MG63 (cell line): ENCODE data around the gene EXOC3L2. TPM values are rescaled to one million over a fixed set of nuclear protein-coding genes. Genes with fewer than 3 reads are reported as not detected.
A peak's percentile ranks its signal among the peaks of the same experiment; 100 is the strongest.

Experiments
- DNase-seq: peaks from one replicate; pipeline ENCODE4 v3.0.0-alpha.2; 2020
- H3K27me3 ChIP-seq: fragments of 250-450 bp; sonication (Bioruptor Pico); 2 replicates; pipeline ENCODE4 v1.5.1; 2020; ENCODE audit warnings: mild to moderate bottlenecking, moderate library complexity
- H3K36me3 ChIP-seq: fragments of 250-450 bp; sonication (Bioruptor Pico); 2 replicates; pipeline ENCODE4 v1.5.1; 2020; ENCODE audit warnings: mild to moderate bottlenecking, moderate library complexity
- H3K4me3 ChIP-seq: fragments of 250-450 bp; sonication (Bioruptor Pico); 2 replicates; pipeline ENCODE4 v1.5.1; 2020; ENCODE audit warnings: mild to moderate bottlenecking, moderate library complexity
- H3K9me3 ChIP-seq: fragments of 250-450 bp; sonication (Bioruptor Pico); 2 replicates; pipeline ENCODE4 v1.5.1; 2020; ENCODE audit warnings: mild to moderate bottlenecking, moderate library complexity
- total RNA-seq: library from RNA; depleted of rRNA; stranded (reverse); fragments of >200 nt; shearing (Covaris generic); gene quantifications from 2 replicates; pipeline ENCODE4 v1.2.3, GENCODE V29; 2014; ENCODE audit warnings: low replicate concordance

Gene EXOC3L2
- total RNA-seq, 1 experiment from 2014 or later, result not detected

DNA sequence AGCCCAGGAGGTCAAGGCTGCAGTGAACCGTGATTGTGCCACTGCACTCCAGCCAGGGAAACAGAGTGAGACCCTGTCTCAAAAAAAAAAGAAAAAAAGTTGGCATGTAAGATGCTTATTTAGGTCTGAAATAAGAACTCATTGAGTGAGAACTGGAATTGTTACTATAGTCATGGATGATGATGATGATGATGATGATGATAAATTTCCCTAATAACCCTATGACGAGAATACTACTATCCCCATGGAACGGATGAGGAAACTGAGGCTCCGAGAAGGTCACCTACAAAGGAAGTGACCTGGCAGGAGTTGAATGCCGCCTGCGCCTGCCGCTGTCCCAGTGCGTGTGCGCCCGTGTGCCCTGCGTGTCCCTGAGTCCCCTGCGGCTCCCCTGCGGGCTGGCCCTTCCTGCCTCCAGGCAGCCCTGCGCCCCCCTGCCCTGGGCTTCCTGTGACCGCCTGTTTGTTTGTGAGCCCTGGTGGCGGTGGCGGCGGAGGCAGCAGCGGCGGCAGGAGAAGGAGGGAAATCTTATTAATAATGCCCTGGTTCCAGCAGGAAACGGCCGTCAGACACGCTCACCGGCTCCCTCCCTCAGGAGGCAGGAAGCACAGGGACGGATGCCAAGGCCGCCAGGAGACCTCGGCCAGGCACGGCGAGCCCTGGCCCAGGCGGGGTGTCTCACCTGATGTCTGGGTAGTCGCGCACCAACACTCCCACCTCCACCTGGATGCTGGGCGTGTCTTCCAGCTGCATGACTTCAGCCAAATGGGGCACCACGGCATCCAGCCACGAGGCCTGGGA, 29.6 kb downstream of the EXOC3L2 start:
- H3K9me3 ChIP-seq, result no peaks in the 10 kb centered on the region
- no peaks in the 10 kb centered on the region for H3K36me3 ChIP-seq
- no peak for DNase-seq
- H3K27me3 ChIP-seq, result no peaks in the 10 kb centered on the region; the same call in 1 of the 2 replicates
- H3K4me3 ChIP-seq, result no peak overlapping the region

DNA sequence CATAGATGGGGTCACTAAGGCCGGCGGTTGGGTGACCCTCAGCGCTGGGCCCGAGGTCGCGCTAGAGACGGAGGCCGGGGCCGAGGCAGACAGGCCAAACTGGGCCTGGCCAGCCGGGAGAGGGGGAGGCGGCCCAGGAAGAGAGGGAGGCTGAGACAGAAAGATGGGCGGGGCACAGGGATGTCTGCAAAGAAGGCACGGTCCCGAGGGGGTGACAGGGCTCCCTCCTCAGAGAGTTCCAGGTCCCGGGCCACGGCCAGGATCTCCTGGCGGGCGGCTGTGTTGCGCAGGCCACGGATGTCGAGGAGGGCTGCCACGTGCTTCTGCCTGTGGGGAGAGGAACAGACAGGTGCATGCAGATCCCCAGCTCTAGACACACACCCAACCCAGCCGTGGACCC, 32.2 kb downstream of the EXOC3L2 start:
- DNase-seq, result no peak

DNA sequence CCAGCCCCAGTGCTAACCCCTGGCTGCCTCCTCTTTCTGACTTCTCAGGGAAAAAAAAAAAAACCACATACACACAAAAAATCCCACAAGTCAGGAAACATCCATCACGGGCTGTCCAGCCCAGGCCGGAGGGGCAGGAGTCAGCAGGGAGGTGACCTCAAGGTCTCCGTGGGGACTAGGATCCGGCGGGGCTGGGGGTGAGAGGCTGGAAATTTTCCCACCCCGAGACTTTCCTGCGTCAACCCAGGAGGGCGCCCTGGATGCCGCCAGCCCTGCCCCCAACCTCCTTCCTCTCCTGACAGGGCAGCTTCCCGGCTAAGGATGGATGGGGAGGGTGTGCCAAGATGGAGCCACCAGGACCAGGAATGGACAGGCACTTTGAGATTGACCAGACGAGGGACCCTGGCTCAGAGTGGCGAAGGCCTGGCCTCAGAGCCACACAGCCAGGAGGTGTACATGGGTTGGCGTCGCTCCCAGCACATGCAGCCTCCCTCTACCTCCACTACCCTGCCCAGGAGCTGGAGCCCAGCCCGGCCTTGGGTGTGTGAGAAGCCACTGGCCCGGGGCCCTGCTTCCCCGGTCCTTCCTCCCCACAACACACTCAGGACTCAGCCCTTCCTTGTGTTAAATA, 33.3 kb downstream of the EXOC3L2 start:
- H3K27me3 ChIP-seq, result no peaks in the 10 kb centered on the region; the same call in 1 of the 2 replicates
- no peak overlapping the region for H3K4me3 ChIP-seq
- no peaks in the 10 kb centered on the region for H3K36me3 ChIP-seq
- no peak for DNase-seq
- H3K9me3 ChIP-seq, result no peaks in the 10 kb centered on the region

More for the DNA sequence above, 32.2 kb downstream of the EXOC3L2 start:
- Histone ChIP-seq H3K9me3 (no peaks in the 10 kb centered on the region), H3K4me3 (no peak overlapping the region), H3K27me3 (no peaks in the 10 kb centered on the region; the same call in 1 of the 2 replicates), H3K36me3 (no peaks in the 10 kb centered on the region)

DNA sequence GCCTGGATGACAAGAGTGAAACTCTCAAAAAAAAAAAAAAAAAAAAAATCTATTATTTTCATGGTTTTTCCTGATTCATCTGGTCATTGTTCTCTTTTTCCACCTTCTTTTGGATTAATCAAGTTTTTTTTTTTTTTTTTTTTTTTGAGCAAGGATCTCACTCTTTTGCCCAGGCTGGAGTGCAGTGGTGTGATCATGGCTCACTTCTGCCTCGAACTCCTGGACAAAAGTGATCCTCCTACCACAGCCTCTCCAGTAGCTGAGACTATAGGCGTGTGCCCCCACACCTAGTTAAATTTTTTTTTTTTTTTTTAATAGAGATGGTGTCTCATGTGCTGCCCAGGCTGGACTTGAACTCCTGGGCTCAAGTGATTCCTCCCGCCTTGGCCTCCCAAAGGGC, 38.9 kb downstream of the EXOC3L2 start:
- no peaks in the 10 kb centered on the region for H3K27me3 ChIP-seq
- H3K4me3 ChIP-seq, result no peak overlapping the region
- no peaks in the 10 kb centered on the region for H3K9me3 ChIP-seq
- no peaks in the 10 kb centered on the region for H3K36me3 ChIP-seq
- no peak for DNase-seq

DNA sequence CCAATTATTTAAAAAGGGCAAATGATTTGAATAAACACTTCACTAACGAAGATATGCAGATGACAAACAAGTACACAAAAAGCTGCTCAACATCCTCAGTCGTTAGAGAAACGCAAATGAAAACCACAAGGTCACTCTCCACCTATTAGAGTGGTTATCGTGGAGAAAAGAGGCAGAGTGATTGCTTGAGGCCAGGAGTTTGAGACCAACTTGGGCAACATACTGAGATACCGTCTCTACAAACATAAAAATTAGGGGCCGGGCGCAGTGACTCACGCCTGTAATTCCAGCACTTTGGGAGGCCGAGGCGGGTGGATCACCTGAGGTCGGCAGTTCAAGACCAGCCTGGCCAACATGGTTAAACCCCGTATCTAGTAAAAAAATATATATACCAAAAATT, 39.4 kb downstream of the EXOC3L2 start:
- Histone ChIP-seq H3K27me3 (no peaks in the 10 kb centered on the region), H3K36me3 (no peaks in the 10 kb centered on the region), H3K9me3 (no peaks in the 10 kb centered on the region), H3K4me3 (no peak overlapping the region)
- DNase-seq, result no peak

DNA sequence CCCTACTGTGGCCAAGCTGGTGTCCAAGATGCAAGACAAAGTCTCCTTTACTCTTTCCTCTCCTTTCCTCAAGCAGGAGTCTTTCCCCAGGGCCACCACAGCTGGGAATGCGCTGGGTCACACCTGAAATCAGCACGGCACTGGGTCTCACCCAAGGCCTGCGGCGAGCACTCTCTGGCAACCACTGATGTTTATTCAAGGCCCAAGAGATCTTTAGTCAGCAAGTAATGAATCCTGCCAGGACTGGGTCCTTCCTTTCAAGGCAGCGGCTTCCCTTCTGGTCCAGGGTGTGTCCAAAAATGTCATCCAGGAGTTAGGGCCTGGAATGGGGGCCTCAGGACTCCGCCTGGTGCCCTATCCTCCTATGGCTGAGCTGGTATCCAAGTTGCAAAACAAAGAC, 42.6 kb downstream of the EXOC3L2 start:
- Histone ChIP-seq H3K27me3 (peaks cover 4% of the 10 kb centered on the region; the same call in 1 of the 2 replicates), H3K4me3 (no peak overlapping the region)

DNA sequence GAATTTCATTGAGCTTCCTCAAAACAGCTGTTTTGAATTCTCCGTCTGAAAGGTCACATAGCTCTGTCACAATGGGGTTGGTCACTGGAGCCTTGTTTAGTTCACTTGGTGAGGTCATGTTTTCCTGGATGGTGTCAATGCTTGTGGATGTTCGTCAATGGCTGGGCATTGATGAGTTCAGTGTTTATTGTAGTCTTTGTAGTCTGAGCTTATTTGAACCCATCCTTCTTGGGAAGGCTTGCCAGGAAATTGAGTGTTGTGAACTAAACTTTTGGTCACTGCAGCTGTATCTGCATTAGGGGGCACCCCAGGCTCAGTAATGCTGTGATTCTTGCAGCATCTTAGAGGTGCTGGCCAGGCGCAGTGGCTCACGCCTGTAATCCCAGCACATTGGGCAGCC, 44.6 kb downstream of the EXOC3L2 start:
- peak; percentile 27 for DNase-seq

More for the DNA sequence above, 42.6 kb downstream of the EXOC3L2 start:
- no peaks in the 10 kb centered on the region for H3K9me3 ChIP-seq
- H3K36me3 ChIP-seq, result no peaks in the 10 kb centered on the region
- DNase-seq, result peak; percentile 45

DNA sequence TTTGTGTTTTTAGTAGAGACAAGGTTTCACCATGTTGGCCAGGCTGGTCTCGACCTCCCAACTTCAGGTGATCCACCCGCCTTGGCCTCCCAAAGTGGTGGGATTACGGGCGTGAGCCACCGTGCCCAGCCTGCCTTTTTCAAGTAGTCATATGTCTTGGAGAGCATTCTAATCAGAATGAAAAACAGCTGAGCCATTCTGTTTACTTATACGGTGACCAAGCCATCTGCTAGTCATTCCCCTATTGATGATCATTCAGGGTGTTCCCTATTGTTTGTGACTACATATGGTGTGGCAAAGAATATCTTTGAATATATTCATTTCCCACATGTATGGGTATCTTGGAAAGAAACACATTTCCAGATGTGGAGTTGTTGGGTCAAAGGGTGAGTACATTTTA, 49.4 kb downstream of the EXOC3L2 start:
- no peaks in the 10 kb centered on the region for H3K9me3 ChIP-seq
- no peak for DNase-seq
- H3K27me3 ChIP-seq, result peaks cover 4% of the 10 kb centered on the region; the same call in 1 of the 2 replicates
- H3K36me3 ChIP-seq, result no peaks in the 10 kb centered on the region
- no peak overlapping the region for H3K4me3 ChIP-seq

More for the DNA sequence above, 44.6 kb downstream of the EXOC3L2 start:
- no peak overlapping the region for H3K4me3 ChIP-seq
- no peaks in the 10 kb centered on the region for H3K36me3 ChIP-seq
- H3K9me3 ChIP-seq, result no peaks in the 10 kb centered on the region
- H3K27me3 ChIP-seq, result peaks cover 4% of the 10 kb centered on the region; the same call in 1 of the 2 replicates

DNA sequence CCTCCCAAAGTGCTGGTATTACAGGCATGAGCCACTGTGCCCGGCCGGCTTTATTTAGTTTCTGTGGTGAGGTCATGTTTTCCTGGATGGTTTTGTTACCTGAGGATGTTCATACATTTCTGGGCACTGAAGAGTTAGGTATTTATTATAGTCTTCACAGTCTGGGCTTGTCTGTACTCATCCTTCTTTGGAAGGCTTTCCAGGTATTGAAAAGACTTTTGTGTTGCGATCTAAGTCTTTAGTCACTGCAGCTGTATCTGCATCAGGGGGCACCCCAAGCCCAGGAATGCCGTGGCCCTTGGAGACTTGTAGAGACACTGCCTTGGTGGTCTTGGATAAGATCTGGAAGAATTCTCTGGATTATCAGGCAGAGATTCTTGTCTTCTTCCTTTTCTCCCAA, 53.8 kb downstream of the EXOC3L2 start:
- no peaks in the 10 kb centered on the region for H3K36me3 ChIP-seq

DNA sequence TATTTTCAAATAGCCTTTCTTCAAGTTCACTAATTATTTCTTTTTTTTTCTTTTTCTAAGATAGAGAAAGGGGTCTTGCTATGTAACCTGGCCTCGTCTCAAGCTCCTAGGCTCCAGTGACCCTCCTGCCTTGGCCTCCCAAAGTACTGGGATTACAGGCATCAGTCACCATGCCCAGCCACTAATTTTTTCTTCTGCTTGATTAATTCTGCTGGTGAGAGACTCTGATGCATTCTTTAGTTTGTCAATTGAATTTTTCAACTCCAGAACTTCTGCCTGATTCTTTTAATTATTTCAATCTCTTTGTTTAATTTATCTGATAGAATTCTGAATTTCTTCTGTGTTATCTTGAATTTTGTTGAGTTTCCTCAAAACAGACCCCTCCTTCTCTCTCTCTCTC, 55.2 kb downstream of the EXOC3L2 start:
- no peak overlapping the region for H3K4me3 ChIP-seq
- H3K36me3 ChIP-seq, result no peaks in the 10 kb centered on the region
- no peaks in the 10 kb centered on the region for H3K9me3 ChIP-seq
- H3K27me3 ChIP-seq, result no peaks in the 10 kb centered on the region
- no peak for DNase-seq

More for the DNA sequence above, 53.8 kb downstream of the EXOC3L2 start:
- no peak overlapping the region for H3K4me3 ChIP-seq
- no peaks in the 10 kb centered on the region for H3K27me3 ChIP-seq
- no peaks in the 10 kb centered on the region for H3K9me3 ChIP-seq
- DNase-seq, result no peak

DNA sequence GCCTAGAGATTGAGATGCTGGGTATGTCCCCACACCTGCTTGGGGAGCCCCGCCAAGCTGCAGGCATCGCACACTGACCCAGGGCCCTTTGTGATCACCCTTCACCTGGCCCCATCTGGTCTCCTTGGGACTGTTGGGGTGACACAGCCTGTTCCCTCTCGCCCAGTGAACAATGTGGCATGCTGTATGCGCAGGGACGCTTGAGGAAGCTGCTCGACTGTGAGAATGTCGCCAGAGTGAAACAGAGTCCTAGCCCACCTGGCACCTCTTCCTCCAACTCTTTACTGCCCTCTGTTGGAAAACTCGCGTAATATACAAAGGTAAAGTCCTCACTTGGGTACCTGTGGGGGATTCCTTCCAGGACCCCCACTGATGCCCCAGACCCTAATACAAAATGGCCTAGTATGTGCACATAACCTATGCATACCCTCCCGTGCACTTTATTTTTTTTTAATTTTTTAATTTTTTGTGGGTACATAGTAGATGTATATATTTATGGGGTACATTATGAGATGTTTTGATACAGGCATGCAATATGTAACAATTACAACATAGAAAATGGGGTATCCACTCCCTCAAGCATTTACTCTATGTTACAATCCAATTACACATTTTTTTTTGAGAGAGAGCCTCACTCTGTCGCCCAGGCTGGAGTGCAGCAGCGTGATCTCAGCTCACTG, 57.6 kb downstream of the EXOC3L2 start:
- no peak overlapping the region for H3K4me3 ChIP-seq
- H3K27me3 ChIP-seq, result no peaks in the 10 kb centered on the region
- no peaks in the 10 kb centered on the region for H3K36me3 ChIP-seq
- DNase-seq, result no peak
- H3K9me3 ChIP-seq, result no peaks in the 10 kb centered on the region

DNA sequence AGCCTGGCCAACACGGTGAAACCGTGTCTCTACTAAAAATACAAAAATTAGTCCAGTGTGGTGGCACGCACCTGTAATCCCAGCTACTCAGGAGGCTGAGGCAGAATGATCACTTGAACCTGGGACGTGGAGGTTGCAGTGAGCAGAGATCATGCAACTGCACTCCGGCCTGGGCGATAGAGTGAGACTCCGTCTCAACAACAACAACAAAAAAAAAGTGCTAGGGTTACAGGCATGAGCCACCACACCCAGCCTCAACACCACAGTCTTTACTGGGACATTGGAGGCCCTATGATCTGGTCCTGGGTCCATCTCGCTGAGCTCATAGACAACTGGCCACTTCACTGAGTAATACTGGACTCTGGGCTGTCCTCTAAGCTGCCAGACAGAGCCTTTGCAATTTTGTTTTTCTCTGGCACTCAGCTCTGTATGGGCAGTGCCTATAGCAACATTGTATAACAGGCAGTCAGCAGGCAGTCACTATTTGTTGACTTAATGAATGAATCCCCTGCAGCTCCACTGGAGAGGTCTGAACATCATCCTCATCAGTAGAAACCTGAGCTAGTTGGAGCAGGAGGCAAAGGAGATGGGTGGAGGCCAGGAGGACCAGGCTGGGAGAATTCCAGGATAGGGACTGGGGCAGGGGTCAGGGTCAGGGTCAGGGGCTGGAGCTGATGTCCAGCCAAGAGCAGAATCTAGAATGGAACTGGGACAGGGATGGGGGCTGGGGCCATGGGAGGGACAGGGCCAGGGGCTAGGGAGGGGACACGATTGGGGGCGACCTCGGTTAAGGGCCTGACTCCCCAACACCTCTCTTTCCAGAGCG, 58.5 kb downstream of the EXOC3L2 start:
- H3K9me3 ChIP-seq, result no peaks in the 10 kb centered on the region
- H3K4me3 ChIP-seq, result no peak overlapping the region
- H3K36me3 ChIP-seq, result no peaks in the 10 kb centered on the region
- DNase-seq, result peak; percentile 41
- H3K27me3 ChIP-seq, result no peaks in the 10 kb centered on the region

DNA sequence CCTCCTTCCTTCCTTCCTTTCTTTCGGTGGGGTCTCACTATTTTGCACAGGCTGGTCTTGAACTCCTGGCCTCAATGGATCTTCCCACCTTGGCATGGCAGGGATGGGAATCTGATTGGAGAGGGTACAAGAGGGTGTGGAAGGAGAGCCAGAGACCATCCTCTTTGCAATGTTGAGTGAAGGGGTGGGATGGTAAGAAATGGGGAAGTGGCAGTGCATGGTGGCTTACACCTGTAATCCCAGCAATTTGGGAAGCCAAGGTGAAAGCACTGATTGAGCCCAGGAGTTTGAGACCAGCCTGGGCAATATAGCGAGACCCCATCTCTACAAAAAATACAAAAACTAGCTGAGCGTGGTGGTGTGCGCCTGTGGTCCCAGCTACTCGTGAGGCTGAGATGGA, 61.1 kb downstream of the EXOC3L2 start:
- H3K27me3 ChIP-seq, result no peaks in the 10 kb centered on the region
- no peak for DNase-seq
- H3K36me3 ChIP-seq, result peaks cover 11% of the 10 kb centered on the region; the same call in 1 of the 2 replicates
- H3K9me3 ChIP-seq, result no peaks in the 10 kb centered on the region
- no peak overlapping the region for H3K4me3 ChIP-seq

DNA sequence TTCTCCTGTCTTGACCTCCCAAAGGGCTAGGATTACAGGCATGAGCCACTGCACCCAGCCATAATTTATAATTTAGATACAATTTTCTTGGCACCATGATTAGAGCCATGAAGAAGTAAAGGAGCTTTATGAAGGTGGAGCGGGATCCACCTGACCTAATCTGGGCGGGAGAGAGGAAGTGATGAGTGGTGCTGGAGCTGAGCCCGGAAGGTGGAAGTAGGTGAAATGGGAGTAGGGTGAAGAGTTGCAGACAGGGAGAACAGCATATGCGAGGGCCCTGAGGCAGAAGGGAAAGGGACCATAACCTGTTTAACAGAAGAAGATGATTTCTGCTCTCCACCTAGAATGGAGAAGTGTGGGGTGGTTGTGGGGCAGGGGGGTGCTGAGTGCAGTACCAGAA, 62.4 kb downstream of the EXOC3L2 start:
- Histone ChIP-seq H3K4me3 (no peak overlapping the region), H3K27me3 (no peaks in the 10 kb centered on the region), H3K36me3 (peaks cover 11% of the 10 kb centered on the region; the same call in 1 of the 2 replicates), H3K9me3 (no peaks in the 10 kb centered on the region)
- no peak for DNase-seq

DNA sequence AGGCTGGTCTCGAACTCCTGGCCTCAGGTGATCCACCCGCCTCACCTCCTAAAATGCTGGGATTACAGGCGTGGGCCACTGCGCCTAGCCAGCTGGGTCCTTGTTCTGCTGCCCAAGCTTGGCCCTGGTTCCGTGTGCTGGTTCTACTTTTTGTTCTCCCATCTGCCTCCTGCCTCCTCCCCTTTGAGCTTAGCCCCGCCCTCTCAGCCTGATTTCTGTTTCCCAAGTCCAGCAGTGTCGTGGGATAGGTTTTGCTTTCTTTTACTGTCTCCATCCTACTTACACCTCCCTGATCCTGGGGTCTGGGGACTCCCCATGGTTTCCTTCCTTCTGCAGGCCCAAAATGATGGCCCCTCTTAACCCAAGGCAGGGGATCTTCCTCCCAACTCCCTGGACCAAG, 64.3 kb downstream of the EXOC3L2 start:
- DNase-seq, result no peak
- Histone ChIP-seq H3K4me3 (no peak overlapping the region), H3K36me3 (peaks cover 11% of the 10 kb centered on the region; the same call in 1 of the 2 replicates)

DNA sequence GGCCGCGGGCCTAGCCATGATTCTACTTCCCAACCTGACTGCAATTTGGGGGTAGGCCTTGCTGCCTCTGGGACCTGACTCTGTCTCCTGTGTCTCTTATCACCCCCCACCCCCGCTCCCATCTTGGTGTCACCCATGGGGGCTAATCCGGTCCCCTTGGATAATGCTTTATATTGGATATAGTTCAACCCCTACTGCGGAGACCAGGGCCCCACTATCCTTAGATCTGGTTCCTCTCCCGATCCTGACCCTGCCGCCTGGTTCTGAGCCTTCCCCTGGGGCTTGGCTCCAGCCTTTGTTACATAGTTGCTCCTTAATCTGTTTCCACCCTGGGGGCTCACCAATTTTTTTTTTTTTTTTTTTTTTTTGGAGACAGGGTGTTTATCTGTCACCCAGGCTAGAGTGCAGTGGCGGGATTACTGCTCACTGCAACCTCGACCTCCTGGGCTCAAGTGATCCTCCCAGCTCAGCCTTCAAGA, 65.3 kb downstream of the EXOC3L2 start:
- no peak for DNase-seq
- Histone ChIP-seq H3K36me3 (peaks cover 11% of the 10 kb centered on the region; the same call in 1 of the 2 replicates), H3K27me3 (no peaks in the 10 kb centered on the region), H3K4me3 (peak overlapping the region; percentile 96), H3K9me3 (no peaks in the 10 kb centered on the region)

More for the DNA sequence above, 64.3 kb downstream of the EXOC3L2 start:
- no peaks in the 10 kb centered on the region for H3K9me3 ChIP-seq
- H3K27me3 ChIP-seq, result no peaks in the 10 kb centered on the region
